ENCODE results near the gene CATSPER1. TPM values are rescaled to one million over a fixed set of nuclear protein-coding genes. Genes with fewer than 3 reads are reported as not detected.

The CATSPER1 gene
- polyA plus RNA-seq, 1 of the 3 experiments (the other 2 are of a cell fraction): 2.2 TPM

- WGBS (ENCODE audit: low lambda C conversion rate): 98% methylated on average over 6 of the region's 7 CpGs
- no peaks in the 10 kb centered on the region for H4K20me1 ChIP-seq (ENCODE audit: insufficient read depth)
- TF ChIP-seq FOSL2 (IDR thresholded peaks at IDR 0.05; ENCODE audit: borderline replicate concordance, low read depth) (no peak), EP300 (IDR thresholded peaks at IDR 0.05; ENCODE audit: borderline replicate concordance in 1 of 2, low read depth in 1 of 2, low read length in 1 of 2) (no peak), ELF1 (IDR thresholded peaks at IDR 0.05) (no peak), JUND (IDR thresholded peaks at IDR 0.05) (no peak), FOXJ3 (CRISPR knock-in tag; IDR thresholded peaks at IDR 0.05) (no peak), TEAD4 (IDR thresholded peaks at IDR 0.05; ENCODE audit: borderline replicate concordance, insufficient read depth) (no peak), SIN3A (IDR thresholded peaks at IDR 0.05; ENCODE audit: borderline replicate concordance, low read depth, low read length) (no peak), FOXM1 (IDR thresholded peaks at IDR 0.05; ENCODE audit: low read depth) (no peak), EZH2phosphoT487 (IDR thresholded peaks at IDR 0.05; ENCODE audit: borderline replicate concordance, low read depth) (no peak), NRF1 (IDR thresholded peaks at IDR 0.05; ENCODE audit: low read depth, low read length) (no peak), RCOR1 (IDR thresholded peaks at IDR 0.05; ENCODE audit: low read length) (no peak)
- TF ChIP-seq, protein P1, sequence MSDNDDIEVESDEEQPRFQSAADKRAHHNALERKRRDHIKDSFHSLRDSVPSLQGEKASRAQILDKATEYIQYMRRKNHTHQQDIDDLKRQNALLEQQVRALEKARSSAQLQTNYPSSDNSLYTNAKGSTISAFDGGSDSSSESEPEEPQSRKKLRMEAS (IDR thresholded peaks at IDR 0.05; ENCODE audit: low read depth): no peak
- H3K27me3 ChIP-seq (ENCODE audit: insufficient read depth): no peaks in the 10 kb centered on the region
- no peak overlapping the region for H3K4me2 ChIP-seq
- no peak overlapping the region for H3K4me3 ChIP-seq (ENCODE audit: low read depth in 2 of 2, low read length in 1 of 2)
- peaks cover 9 to 18% of the 10 kb centered on the region in 2 experiments; a peak in 2 of 4 replicates for H3K4me1 ChIP-seq (ENCODE audit: control insufficient read depth in 1 of 2, insufficient read depth in 2 of 2, low read depth in 1 of 2, low read length in 1 of 2)
- no peak overlapping the region for H3K9ac ChIP-seq
- H2AFZ ChIP-seq (ENCODE audit: low read depth): no peak overlapping the region
- CTCF ChIA-PET: interaction anchor here (1.1 to 6.7 kb wide), 5 partner anchors 9 to 78 kb away, joined by 3 to 101 read pairs (median 3); partner anchors contain the start of gene PACS1
- H3K9me2 ChIP-seq: no peaks in the 10 kb centered on the region
- no peaks in the 10 kb centered on the region for H3K9me3 ChIP-seq
- peaks cover 4% of the 10 kb centered on the region for H3F3A ChIP-seq (replicated peaks; ENCODE audit: insufficient read depth)
- POLR2A ChIA-PET: interaction anchor here (0.6 kb wide), 1 partner anchor 10 kb away, joined by 3 read pairs; no protein-coding TSS in a partner anchor
- DNase-seq: no peak
- no peak overlapping the region for H3K27ac ChIP-seq (ENCODE audit: low read depth in 2 of 2, low read length in 1 of 2)
- peaks cover 68% of the 10 kb centered on the region for H3K79me2 ChIP-seq (ENCODE audit: insufficient read depth)
- peaks cover 55 to 63% of the 10 kb centered on the region in 2 experiments for H3K36me3 ChIP-seq (replicated peaks in 1 of 2; ENCODE audit: control insufficient read depth in 1 of 2, insufficient read depth in 2 of 2, low read length in 1 of 2)
Measured at GRCh38 chr11:66055021-66055420, 28.7 kb upstream of the CATSPER1 start.

- H3K9ac ChIP-seq: peak overlapping the region; percentile 95
- WGBS (ENCODE audit: low lambda C conversion rate): 0% methylated on average over 15 of the region's 17 CpGs
- POLR2A ChIA-PET: interaction anchor here (1.3 to 2.4 kb wide), 3 partner anchors 8 to 50 kb away, joined by 3 to 8 read pairs (median 6); partner anchors contain the start of gene BANF1
- no peak for TF ChIP-seq CHD2 (IDR thresholded peaks at IDR 0.05; ENCODE audit: low read length, partially characterized antibody)
- TF ChIP-seq, protein P1 (IDR thresholded peaks at IDR 0.05; ENCODE audit: low read depth): no peak
- no peak for TF ChIP-seq ZBTB33 (IDR thresholded peaks at IDR 0.05; ENCODE audit: borderline replicate concordance, low read depth)
- TF ChIP-seq, protein P2, sequence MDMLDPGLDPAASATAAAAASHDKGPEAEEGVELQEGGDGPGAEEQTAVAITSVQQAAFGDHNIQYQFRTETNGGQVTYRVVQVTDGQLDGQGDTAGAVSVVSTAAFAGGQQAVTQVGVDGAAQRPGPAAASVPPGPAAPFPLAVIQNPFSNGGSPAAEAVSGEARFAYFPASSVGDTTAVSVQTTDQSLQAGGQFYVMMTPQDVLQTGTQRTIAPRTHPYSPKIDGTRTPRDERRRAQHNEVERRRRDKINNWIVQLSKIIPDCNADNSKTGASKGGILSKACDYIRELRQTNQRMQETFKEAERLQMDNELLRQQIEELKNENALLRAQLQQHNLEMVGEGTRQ (IDR thresholded peaks at IDR 0.05; ENCODE audit: borderline replicate concordance, low read depth, low read length): no peak
- no peak for TF ChIP-seq TCF12 (IDR thresholded peaks at IDR 0.05)
- TF ChIP-seq FOXJ3 (CRISPR knock-in tag; IDR thresholded peaks at IDR 0.05): no peak
- no peak for TF ChIP-seq NFIC (IDR thresholded peaks at IDR 0.05; ENCODE audit: borderline replicate concordance)
- no peak for TF ChIP-seq ELF1 (IDR thresholded peaks at IDR 0.05)
- no peak for TF ChIP-seq MEF2A (IDR thresholded peaks at IDR 0.05; ENCODE audit: borderline replicate concordance, low read depth)
- TF ChIP-seq FOXM1 (IDR thresholded peaks at IDR 0.05; ENCODE audit: low read depth): no peak
- TF ChIP-seq GATA2 (CRISPR knock-in tag; IDR thresholded peaks at IDR 0.05): no peak
- no peak for TF ChIP-seq RXRA (IDR thresholded peaks at IDR 0.05; ENCODE audit: borderline replicate concordance, low read depth)
- TF ChIP-seq, protein P3, sequence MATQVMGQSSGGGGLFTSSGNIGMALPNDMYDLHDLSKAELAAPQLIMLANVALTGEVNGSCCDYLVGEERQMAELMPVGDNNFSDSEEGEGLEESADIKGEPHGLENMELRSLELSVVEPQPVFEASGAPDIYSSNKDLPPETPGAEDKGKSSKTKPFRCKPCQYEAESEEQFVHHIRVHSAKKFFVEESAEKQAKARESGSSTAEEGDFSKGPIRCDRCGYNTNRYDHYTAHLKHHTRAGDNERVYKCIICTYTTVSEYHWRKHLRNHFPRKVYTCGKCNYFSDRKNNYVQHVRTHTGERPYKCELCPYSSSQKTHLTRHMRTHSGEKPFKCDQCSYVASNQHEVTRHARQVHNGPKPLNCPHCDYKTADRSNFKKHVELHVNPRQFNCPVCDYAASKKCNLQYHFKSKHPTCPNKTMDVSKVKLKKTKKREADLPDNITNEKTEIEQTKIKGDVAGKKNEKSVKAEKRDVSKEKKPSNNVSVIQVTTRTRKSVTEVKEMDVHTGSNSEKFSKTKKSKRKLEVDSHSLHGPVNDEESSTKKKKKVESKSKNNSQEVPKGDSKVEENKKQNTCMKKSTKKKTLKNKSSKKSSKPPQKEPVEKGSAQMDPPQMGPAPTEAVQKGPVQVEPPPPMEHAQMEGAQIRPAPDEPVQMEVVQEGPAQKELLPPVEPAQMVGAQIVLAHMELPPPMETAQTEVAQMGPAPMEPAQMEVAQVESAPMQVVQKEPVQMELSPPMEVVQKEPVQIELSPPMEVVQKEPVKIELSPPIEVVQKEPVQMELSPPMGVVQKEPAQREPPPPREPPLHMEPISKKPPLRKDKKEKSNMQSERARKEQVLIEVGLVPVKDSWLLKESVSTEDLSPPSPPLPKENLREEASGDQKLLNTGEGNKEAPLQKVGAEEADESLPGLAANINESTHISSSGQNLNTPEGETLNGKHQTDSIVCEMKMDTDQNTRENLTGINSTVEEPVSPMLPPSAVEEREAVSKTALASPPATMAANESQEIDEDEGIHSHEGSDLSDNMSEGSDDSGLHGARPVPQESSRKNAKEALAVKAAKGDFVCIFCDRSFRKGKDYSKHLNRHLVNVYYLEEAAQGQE (IDR thresholded peaks at IDR 0.05; ENCODE audit: low read depth, low read length): no peak
- TF ChIP-seq YY1 (IDR thresholded peaks at IDR 0.05; ENCODE audit: low read depth): no peak
Measured at GRCh38 chr11:66052664-66052982, 26.3 kb upstream of the CATSPER1 start.

More at GRCh38 chr11:66052664-66052982, 26.3 kb upstream of the CATSPER1 start:
- CTCF ChIA-PET: interaction anchor here (0.7 to 6.7 kb wide), 9 partner anchors 11 to 168 kb away, joined by 3 to 101 read pairs (median 5); partner anchors contain the start of gene PACS1
- H3K4me1 ChIP-seq (ENCODE audit: control insufficient read depth in 1 of 2, insufficient read depth in 2 of 2, low read depth in 1 of 2, low read length in 1 of 2): peaks cover 15 to 37% of the 10 kb centered on the region in 2 experiments; a peak in 2 of 4 replicates
- H3K4me3 ChIP-seq (ENCODE audit: low read depth in 2 of 2, low read length in 1 of 2): peak overlapping the region; percentile 90 to 99
- H3K79me2 ChIP-seq (ENCODE audit: insufficient read depth): peaks cover 54% of the 10 kb centered on the region
- no peaks in the 10 kb centered on the region for H3K9me2 ChIP-seq
- no peaks in the 10 kb centered on the region for H3K9me3 ChIP-seq
- 0 out of 2 replicates have a peak overlapping the region, but pooled peaks have one; percentile 72 for H2AFZ ChIP-seq (ENCODE audit: low read depth)
- no peaks in the 10 kb centered on the region for H4K20me1 ChIP-seq (ENCODE audit: insufficient read depth)
- peaks cover 32 to 42% of the 10 kb centered on the region in 2 experiments for H3K36me3 ChIP-seq (replicated peaks in 1 of 2; ENCODE audit: control insufficient read depth in 1 of 2, insufficient read depth in 2 of 2, low read length in 1 of 2)
- H3K27ac ChIP-seq (ENCODE audit: low read depth in 2 of 2, low read length in 1 of 2): peak overlapping the region; percentile 81 to 86
- H3F3A ChIP-seq (replicated peaks; ENCODE audit: insufficient read depth): no peaks in the 10 kb centered on the region
- H3K4me2 ChIP-seq: peak overlapping the region; percentile 79
- DNase-seq: no peak
- no peaks in the 10 kb centered on the region for H3K27me3 ChIP-seq (ENCODE audit: insufficient read depth)

All from SK-N-SH (cell line).